ENCODE measurements around the gene ORAI3. TPM values are rescaled to one million over a fixed set of nuclear protein-coding genes. Genes with fewer than 3 reads are reported as not detected.

ORAI3 gene
- total RNA-seq, 1 experiment from 2014 or later, result 8.7 TPM

DNA sequence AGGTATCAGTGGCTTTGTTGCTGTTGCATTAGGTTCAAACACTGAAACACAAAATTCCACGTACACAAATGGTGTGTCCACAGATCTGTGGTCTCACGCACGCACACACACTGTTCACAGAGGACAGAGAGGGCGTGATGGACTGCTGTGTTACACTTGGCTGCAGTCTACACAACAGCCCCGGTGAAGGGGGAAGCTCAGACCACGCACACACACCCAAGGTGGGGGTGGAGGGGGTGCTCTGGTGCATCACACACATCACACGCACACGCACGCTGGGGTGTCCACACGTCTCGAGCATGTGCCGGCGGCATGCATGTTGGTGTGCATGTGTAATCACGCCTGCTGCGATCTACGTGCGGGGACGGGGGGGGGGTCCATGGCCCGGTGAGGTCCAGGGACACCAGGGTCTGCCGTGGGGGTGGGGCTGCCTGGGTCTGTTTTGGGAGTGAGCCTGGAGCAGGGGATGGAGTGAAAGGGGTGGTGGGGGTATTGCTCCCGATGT, 43.5 kb downstream of the ORAI3 start:
- no peaks in the 10 kb centered on the region for H3K27me3 ChIP-seq (replicated peaks)

GRCh38 chr16:30992931-30993816, 44.3 kb downstream of the ORAI3 start:
- Histone ChIP-seq H3K36me3 (no peaks in the 10 kb centered on the region), H3K4me3 (no peak overlapping the region), H3K4me1 (replicated peaks) (peaks cover 18% of the 10 kb centered on the region), H3K27ac (no peak overlapping the region), H3K9me3 (replicated peaks) (no peaks in the 10 kb centered on the region), H3K27me3 (replicated peaks) (no peaks in the 10 kb centered on the region)
- DNase-seq (ENCODE audit: low read depth in 1 of 2, low spot score in 2 of 2), result peak in 1 of 2 experiments; percentile 39

More for the DNA sequence above, 43.5 kb downstream of the ORAI3 start:
- H3K27ac ChIP-seq, result no peak overlapping the region
- no peak overlapping the region for H3K4me3 ChIP-seq
- no peak for DNase-seq (ENCODE audit: low read depth in 1 of 2, low spot score in 2 of 2)
- H3K4me1 ChIP-seq (replicated peaks), result peaks cover 9% of the 10 kb centered on the region
- H3K9me3 ChIP-seq (replicated peaks), result no peaks in the 10 kb centered on the region
- no peaks in the 10 kb centered on the region for H3K36me3 ChIP-seq

GRCh38 chr16:30995927-30996323, 47.1 kb downstream of the ORAI3 start:
- Histone ChIP-seq H3K36me3 (no peaks in the 10 kb centered on the region), H3K4me1 (replicated peaks) (peaks cover 23% of the 10 kb centered on the region), H3K27ac (no peak overlapping the region), H3K27me3 (replicated peaks) (no peaks in the 10 kb centered on the region), H3K4me3 (peak overlapping the region; percentile 44; the same call in 1 of the 2 replicates), H3K9me3 (replicated peaks) (no peaks in the 10 kb centered on the region)
- DNase-seq (ENCODE audit: low read depth in 1 of 2, low spot score in 2 of 2), result no peak

GRCh38 chr16:30996324-30996984, 47.6 kb downstream of the ORAI3 start:
- no peaks in the 10 kb centered on the region for H3K27me3 ChIP-seq (replicated peaks)
- no peaks in the 10 kb centered on the region for H3K9me3 ChIP-seq (replicated peaks)
- peak; percentile 30 to 47 for DNase-seq (ENCODE audit: low read depth in 1 of 2, low spot score in 2 of 2)
- H3K4me1 ChIP-seq (replicated peaks), result peaks cover 23% of the 10 kb centered on the region
- peak overlapping the region; percentile 44 for H3K4me3 ChIP-seq
- no peaks in the 10 kb centered on the region for H3K36me3 ChIP-seq
- H3K27ac ChIP-seq, result peak overlapping the region; percentile 69

GRCh38 chr16:30996985-30997724, 48.3 kb downstream of the ORAI3 start:
- H3K4me3 ChIP-seq, result peak overlapping the region; percentile 44
- peak; percentile 76 to 86 for DNase-seq (ENCODE audit: low read depth in 1 of 2, low spot score in 2 of 2)
- H3K9me3 ChIP-seq (replicated peaks), result no peaks in the 10 kb centered on the region
- no peaks in the 10 kb centered on the region for H3K36me3 ChIP-seq
- no peaks in the 10 kb centered on the region for H3K27me3 ChIP-seq (replicated peaks)
- peaks cover 23% of the 10 kb centered on the region for H3K4me1 ChIP-seq (replicated peaks)
- peak overlapping the region; percentile 77 for H3K27ac ChIP-seq

DNA sequence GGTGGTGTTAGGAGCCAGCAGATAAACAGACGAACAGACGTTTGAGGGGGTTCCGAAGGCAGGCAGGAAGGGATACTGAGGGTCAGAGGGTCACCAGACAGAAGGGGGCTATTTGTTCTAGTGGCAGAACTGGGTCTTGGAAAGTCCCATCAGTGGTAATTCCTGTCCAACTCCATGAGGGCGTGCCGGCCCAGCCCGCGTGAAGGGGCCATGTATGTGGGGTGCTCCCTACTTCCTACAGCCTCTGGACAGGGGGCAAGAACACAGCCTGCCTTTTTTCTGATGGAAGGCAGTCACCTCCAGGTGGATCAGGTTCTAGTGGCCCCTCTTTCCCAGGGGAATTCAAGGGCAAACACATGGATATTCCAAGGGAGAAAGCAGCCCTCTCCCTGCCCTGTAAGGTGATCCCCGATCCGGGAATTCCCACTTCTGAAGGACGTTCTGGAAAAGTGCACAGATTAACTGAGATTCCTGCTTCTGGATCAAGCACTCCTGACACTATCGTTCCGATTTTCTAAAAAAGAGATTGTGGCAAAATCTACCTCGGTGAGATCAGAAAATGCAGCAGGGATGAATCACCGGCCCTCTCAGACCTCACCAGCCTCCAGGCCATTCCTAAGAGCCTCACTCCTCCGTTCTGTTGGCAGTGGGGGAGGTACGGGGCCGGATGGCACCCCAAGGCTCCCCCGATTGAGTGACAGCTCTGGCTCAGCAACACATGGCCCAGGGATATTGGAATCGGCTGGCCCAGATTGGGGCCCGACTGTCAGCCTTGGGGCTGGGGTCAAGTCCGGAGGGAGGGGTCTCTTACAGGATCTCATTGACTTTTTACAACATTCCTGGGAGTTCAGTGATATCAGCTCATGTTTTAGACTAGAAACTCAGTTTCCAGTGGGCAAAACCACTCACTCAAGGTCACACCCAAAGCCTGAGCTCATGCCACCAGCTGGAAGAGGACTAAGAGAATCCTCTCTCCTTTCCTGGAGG, 49.1 kb downstream of the ORAI3 start:
- H3K36me3 ChIP-seq, result no peaks in the 10 kb centered on the region
- H3K9me3 ChIP-seq (replicated peaks), result no peaks in the 10 kb centered on the region
- H3K27ac ChIP-seq, result peak overlapping the region; percentile 77
- no peaks in the 10 kb centered on the region for H3K27me3 ChIP-seq (replicated peaks)
- H3K4me1 ChIP-seq (replicated peaks), result peaks cover 23% of the 10 kb centered on the region
- peak; percentile 78 to 80 for DNase-seq (ENCODE audit: low read depth in 1 of 2, low spot score in 2 of 2)
- peak overlapping the region; percentile 44 for H3K4me3 ChIP-seq

- H3K4me1 ChIP-seq (replicated peaks), result peaks cover 23% of the 10 kb centered on the region
- DNase-seq (ENCODE audit: low read depth in 1 of 2, low spot score in 2 of 2), result no peak
- H3K27me3 ChIP-seq (replicated peaks), result no peaks in the 10 kb centered on the region
- peak overlapping the region; percentile 77 for H3K27ac ChIP-seq
- no peaks in the 10 kb centered on the region for H3K36me3 ChIP-seq
- no peaks in the 10 kb centered on the region for H3K9me3 ChIP-seq (replicated peaks)
- no peak overlapping the region for H3K4me3 ChIP-seq
Observed at GRCh38 chr16:30998852-30999761, 50.2 kb downstream of the ORAI3 start.

GRCh38 chr16:31000671-31001382, 52.0 kb downstream of the ORAI3 start:
- Histone ChIP-seq H3K4me3 (no peak overlapping the region), H3K36me3 (no peaks in the 10 kb centered on the region), H3K4me1 (replicated peaks) (peaks cover 23% of the 10 kb centered on the region), H3K27me3 (replicated peaks) (no peaks in the 10 kb centered on the region), H3K9me3 (replicated peaks) (no peaks in the 10 kb centered on the region), H3K27ac (no peak overlapping the region)
- no peak for DNase-seq (ENCODE audit: low read depth in 1 of 2, low spot score in 2 of 2)

DNA sequence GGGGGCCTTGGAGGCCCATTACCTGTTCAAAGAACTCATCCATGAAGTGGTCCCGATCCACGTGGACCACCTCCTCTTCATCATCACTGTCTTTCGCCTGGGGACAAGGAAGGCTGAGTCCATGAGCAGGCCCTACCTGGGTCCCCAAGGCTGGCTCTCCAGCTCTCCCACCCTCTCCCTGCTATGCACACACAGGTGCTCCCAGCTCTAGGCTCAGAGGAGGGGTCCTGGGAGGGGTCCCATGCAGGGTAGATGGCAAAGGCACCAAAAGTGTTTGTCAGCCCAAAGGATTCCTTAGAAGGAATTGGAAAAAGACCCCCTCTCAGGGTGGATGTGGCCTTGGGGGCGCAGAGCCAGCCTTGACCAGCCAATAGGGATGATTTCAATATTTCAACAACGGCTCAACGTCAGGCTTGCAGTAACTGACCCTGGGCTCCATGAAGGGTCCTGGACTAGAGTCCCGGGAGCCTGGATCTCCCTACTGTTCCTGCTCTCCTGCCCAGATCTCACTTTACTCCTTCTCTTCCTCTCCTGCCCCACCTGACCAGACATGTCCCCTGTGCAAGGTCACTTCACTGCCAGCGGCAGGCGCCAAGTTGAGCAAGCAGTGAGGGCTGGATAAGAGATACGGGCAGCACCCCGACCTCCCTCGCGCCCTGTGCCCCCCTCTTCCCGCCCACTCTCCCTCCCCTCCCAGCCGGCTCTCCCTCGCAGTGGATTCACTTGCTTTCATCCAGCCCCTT, 52.8 kb downstream of the ORAI3 start:
- H3K27me3 ChIP-seq (replicated peaks), result no peaks in the 10 kb centered on the region
- DNase-seq (ENCODE audit: low read depth in 1 of 2, low spot score in 2 of 2), result no peak
- H3K27ac ChIP-seq, result no peak overlapping the region
- H3K4me3 ChIP-seq, result no peak overlapping the region
- H3K9me3 ChIP-seq (replicated peaks), result no peaks in the 10 kb centered on the region
- no peaks in the 10 kb centered on the region for H3K36me3 ChIP-seq
- H3K4me1 ChIP-seq (replicated peaks), result peaks cover 19% of the 10 kb centered on the region

DNA sequence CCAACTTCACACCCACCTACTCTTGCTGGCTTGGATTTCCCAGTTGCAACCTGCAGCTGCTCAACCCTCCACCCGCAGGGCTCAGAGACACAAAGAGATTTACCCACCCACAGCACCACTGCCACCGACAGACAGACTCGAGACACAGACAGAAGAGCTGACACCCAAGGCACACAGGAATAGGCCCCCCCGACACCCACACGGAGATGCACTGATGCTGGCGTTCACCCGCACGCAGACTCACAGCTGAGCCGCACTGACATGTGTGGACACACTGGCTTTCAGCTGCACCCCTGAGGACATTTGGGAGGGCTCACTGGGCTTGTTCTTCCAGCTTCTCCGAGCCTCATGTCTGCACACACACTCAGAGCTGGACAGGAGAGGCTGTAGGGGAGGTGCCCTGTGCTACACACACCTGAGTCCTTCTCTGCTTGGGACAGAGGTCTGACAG, 53.4 kb downstream of the ORAI3 start:
- Histone ChIP-seq H3K9me3 (replicated peaks) (no peaks in the 10 kb centered on the region), H3K4me1 (replicated peaks) (peaks cover 15% of the 10 kb centered on the region), H3K27ac (no peak overlapping the region), H3K36me3 (no peaks in the 10 kb centered on the region), H3K4me3 (no peak overlapping the region), H3K27me3 (replicated peaks) (no peaks in the 10 kb centered on the region)
- DNase-seq (ENCODE audit: low read depth in 1 of 2, low spot score in 2 of 2), result no peak

- no peak overlapping the region for H3K4me3 ChIP-seq
- H3K36me3 ChIP-seq, result no peaks in the 10 kb centered on the region
- DNase-seq (ENCODE audit: low read depth in 1 of 2, low spot score in 2 of 2), result no peak
- peaks cover 8% of the 10 kb centered on the region for H3K4me1 ChIP-seq (replicated peaks)
- H3K27ac ChIP-seq, result no peak overlapping the region
- H3K27me3 ChIP-seq (replicated peaks), result no peaks in the 10 kb centered on the region
- H3K9me3 ChIP-seq (replicated peaks), result no peaks in the 10 kb centered on the region
Observed at GRCh38 chr16:31002862-31003341, 54.0 kb downstream of the ORAI3 start.
